Bone marrow (tissue), 2 donors: ENCODE measurements around the gene CLEC16A.

Source experiments
- DNase-seq, 2 donors: peaks; one replicate each; lab custom pipeline; 2025; lab: John Stamatoyannopoulos, UW

Gene CLEC16A

DNA sequence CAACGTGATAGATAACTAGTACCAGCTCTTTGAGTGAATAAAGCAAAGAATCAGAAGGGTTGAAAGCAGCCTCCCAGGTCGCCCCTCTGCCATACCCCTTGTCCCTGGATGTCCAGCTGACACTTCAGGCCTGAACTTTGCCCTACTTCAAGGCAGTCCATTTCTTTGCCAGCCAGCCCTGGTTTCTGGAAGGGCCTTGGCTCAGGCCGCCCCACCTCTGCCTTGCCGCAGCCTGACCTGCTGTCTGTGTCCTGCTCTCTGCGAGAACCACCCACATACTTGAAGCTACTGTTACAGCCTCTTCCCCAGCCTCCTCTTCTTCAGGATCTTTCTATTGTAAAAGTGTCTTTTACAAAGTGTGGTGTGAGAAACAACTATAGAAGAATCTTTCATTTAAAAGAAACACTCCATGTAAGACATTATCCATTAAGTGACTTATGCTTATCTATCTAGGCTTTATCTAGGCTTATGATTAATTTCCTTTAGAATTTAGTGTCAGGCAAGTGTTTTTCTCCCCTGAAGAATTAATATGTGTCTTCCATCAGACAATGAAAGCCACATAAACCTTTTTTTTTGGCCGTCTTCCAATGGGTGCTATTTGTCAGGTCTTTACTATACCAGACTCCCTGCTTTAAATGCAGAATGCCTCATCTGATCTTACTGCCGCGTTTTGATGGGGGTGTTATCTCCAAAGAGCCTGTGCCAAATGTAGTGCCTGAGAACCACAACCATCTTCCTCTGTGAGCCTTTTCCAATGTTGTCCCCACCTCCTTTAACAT, 177.7 kb downstream of the CLEC16A start:
- no peak for DNase-seq

DNA sequence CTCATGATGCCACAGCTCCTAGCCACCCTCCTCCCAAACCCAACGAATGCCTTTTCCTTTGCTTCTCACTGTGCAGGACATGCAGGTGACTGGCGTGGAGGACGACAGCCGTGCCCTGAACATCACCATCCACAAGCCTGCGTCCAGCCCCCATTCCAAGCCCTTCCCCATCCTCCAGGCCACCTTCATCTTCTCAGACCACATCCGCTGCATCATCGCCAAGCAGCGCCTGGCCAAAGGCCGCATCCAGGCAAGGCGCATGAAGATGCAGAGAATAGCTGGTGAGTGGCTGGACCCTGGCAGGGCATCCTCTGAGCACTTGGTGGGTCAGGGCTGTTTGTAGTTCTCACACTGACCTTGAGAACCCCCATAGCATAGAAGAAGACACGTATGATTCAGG, 179.3 kb downstream of the CLEC16A start:
- DNase-seq, result no peak

DNA sequence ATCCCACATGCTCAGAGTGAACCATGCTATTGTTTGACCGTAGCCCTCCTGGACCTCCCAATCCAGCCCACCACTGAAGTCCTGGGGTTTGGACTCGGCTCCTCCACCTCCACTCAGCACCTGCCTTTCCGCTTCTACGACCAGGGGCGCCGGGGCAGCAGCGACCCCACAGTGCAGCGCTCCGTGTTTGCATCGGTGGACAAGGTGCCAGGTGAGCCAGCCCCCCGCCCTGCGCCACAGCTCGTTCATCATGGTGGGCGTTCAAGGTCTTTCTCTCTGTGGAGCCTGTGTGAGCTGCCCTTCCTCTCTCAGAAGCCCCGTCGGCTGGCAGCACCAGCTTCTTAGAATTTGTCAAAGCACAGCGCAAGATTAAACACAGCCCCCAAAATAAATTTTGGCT, 181.6 kb downstream of the CLEC16A start:
- DNase-seq, result no peak

GRCh38 chr16:11126399-11127054, 182.2 kb downstream of the CLEC16A start:
- no peak for DNase-seq

- DNase-seq, result no peak
Observed at GRCh38 chr16:11127610-11128195, 183.3 kb downstream of the CLEC16A start.

GRCh38 chr16:11128211-11129141, 184.1 kb downstream of the CLEC16A start:
- peak in 1 of 2 donors; percentile 50 for DNase-seq

GRCh38 chr16:11129378-11129781, 185.0 kb downstream of the CLEC16A start:
- no peak for DNase-seq

DNA sequence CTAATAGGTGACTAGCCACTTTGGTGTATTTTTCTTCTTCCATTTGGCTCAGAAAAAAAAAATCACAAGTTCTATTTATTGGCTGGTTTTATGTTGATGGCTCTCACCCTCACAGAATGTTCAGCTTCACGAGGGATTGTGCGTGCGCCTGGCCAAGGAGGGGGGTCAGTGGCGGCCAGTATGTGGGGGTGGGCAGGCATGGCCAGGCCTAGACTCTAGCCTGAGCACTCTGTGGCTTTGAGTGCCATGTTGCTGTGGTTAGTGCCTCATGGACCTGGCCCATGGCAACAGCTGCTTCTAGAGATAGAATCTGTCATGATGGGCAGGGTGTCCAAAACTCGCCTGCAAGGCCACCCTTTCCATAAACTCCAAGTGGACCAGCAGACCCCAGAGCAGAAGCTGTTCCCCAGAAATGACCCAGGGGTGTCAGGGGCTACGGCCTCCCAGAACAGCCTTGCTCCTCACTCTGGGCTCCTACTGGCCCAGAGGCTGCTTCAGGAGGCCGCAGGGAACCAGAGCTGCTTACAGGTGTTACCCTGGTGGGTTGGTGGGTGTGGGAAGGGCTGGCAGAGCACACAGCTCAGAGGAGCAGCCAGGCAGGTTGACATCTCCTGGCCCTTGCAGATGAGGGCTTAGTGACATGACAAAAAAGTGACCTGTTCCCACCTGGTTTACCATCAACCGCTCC, 186.8 kb downstream of the CLEC16A start:
- DNase-seq, result no peak

DNA sequence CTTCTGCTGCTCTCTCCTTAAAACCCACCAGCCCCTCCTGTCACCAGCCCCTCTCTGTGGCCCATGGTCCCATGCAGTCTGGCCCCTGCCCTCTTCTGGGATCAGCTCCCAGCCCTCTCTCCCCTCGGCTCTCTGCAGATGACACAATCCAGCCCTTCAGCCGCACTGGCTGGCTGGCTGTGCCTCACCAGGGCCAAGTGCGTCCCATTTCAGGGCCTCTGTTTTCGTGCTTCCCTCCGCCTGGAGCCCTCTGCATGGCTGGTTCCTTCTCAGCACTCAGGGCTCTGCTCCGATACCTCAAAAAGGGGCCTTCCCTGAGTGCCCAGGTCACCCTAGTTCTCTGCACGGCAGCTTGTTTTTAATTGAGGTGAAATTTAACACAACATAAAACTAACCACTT, 187.3 kb downstream of the CLEC16A start:
- DNase-seq, result no peak

GRCh38 chr16:11133344-11133943, 189.1 kb downstream of the CLEC16A start:
- DNase-seq, result no peak

GRCh38 chr16:11134722-11135463, 190.5 kb downstream of the CLEC16A start:
- DNase-seq, result no peak

DNA sequence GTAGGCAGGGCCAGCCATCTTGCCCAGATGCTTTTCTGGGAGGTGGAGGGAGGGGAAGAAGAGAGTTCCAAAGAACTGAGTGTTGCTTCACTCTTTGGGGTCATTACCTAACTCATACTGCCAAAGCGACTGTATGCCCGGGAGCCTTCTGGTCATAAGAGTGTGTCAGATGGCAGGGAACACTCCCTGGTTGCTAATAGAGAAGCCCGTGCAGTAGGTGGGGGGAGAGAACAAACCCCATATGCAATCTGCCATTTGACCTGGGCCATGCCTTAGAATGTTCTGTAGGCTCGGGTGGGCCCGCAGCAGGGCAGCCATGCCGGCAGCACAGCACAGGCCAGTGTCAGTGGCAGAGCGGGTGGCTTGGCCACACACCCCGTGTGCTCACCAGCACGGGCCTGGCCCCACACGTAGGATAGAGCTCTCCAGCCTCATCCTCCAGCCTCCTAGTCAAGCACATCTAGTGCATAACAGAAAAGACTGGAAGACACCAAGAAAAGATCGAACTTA, 191.2 kb downstream of the CLEC16A start:
- DNase-seq, result no peak

GRCh38 chr16:11136600-11136999, 192.2 kb downstream of the CLEC16A start:
- DNase-seq, result no peak

DNA sequence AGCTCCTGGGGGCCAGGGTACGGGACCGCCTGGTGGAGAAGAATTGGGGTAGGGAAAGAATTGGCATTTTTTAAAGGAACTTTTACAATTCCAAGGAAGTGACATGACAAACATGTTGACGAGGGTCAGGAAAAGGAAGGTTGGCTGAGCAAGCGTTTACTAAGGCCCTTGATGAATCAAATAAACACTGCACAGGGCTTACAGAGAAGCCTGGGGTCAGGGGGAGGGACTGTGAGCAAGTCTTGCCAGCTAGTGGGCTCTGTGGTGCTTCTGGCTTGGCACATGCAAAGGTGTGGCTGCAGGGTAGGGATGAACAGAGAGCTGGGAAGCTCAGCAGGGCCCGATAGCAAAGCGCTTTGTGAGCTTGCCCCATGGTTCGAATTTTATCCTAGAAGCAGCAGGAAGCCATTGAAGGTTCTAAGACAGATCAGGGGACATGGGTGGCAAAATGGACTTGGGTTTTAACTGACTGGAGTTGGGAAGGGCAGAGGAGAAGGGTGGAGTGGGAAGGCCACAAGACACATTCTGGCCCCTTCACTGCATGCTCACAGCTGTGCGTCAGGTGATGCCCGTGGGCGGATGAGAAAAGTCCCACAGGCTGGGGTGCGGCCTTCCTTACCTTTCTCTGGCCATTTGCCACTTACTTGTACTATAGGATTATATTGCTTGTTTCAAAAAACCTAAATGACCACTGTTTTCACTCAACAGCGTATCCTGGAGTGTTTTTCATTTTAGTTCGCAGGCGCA, 193.8 kb downstream of the CLEC16A start:
- no peak for DNase-seq

- no peak for DNase-seq
Observed at GRCh38 chr16:11138769-11139325, 194.5 kb downstream of the CLEC16A start.

- no peak for DNase-seq
Observed at GRCh38 chr16:11139326-11140097, 195.1 kb downstream of the CLEC16A start.

GRCh38 chr16:11140098-11140375, 195.7 kb downstream of the CLEC16A start:
- no peak for DNase-seq

- no peak for DNase-seq
Observed at GRCh38 chr16:11140466-11140865, 196.1 kb downstream of the CLEC16A start.

DNA sequence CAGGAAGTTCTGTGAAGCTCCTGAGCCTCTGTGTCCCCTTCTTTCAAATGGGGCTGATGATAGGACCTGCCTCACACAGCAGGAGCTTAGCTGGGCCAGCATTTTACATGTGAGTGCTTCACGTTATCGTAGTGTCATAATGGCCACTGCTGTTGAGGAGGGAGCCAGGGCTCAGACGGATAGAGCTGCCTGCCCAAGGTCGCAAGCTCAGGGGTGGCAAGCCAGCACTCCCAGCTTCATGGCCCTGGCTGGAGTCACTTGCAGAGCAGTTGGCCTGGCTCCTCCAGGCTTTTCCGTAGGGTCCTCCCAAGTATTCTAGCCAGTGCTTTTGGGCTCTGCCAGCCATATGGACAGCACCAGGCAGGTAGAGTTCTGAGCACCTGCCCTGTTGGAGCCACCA, 196.5 kb downstream of the CLEC16A start:
- no peak for DNase-seq
